Adrenal gland (tissue), 5 donors: ENCODE data around the gene ST6GALNAC4.

Experiments
- CTCF ChIP-seq, 6 experiments: fragments of 450-650 bp in 4 of 6; fragments of 200-600 bp in 2 of 6; sonication (generic) in 1 of 6; IDR thresholded peaks; 1 replicate in 5 of 6; 2 replicates in 1 of 6; pipeline versions ENCODE4 v1.5.1 to v1.8.0; 2016 to 2021; ENCODE audit warnings: antibody characterized with exemption in 6 of 6, mild to moderate bottlenecking in 2 of 6, moderate library complexity in 1 of 6
- POLR2A ChIP-seq, 2 donors: fragments of 450-650 bp; IDR thresholded peaks; one replicate each; pipeline ENCODE4 v1.6.1; 2017; ENCODE audit warnings: antibody characterized with exemption in 2 of 2, mild to moderate bottlenecking in 2 of 2, moderate library complexity in 1 of 2
- donor health status: DM: no; HTN: no; CAD: no.

DNA sequence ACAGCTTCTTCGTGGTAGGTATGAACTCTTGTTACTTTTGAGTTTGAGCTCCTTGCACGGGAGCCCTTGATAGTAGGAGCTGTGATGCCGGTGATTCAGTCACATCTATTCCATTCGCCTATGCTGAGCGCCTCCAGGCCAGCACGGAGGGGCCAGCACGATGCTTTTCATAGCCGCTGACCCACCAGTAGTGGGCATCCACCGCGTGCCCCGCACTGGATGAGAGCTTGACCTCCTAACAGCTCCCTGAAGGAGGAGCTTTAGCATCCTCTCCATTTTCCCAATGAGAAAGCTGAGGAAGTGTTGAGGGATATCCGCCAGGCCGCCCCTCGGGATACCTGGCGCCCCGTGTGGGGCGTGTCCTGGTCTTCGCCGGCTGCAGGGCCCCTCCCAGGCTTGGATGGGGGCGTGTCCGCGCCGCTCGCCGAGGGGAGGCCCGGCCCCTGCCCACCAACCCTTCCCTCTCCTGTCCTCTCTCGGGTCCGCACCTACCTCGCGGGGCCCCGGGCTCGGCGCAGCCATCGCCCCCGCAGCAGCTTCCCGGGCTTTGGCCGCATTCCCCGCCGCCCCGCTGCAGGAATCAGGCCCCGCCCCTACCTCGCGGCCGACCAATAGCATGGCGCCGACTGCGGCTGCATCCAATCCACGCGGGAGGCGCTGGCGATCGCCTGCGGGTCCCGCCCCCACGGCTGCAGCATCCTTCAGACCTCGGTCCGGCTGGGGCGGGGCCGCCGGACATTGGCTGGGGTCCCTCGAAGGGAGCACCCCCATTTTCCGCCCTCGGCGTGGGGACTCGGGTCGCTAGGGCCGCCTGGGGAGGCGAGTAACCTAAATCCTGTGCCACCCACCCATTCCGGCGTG lies 13.6 kb upstream of the ST6GALNAC4 start, which contains the start of gene PIP5KL1:
- no peak for TF ChIP-seq CTCF (IDR thresholded peaks at IDR 0.05)
- TF ChIP-seq POLR2A (IDR thresholded peaks at IDR 0.05): no peak
